NCI-H2196 treated with DMSO at 0.1 percent for 48 hours (cell line): ENCODE results near the gene NTM.
"Not testable (repeated sequence)": the region's sequence is repeated elsewhere in the genome, so short reads cannot be mapped to it uniquely, and the experiment has no call there.

ENCODE experiments used
- DNase-seq: peaks from one replicate; lab custom pipeline; 2025; ENCODE audit not compliant: unreplicated experiment; lab: John Stamatoyannopoulos, UW

Gene NTM

GRCh38 chr11:132358573-132358953 is 988.1 kb downstream of the NTM start:
- no peak for DNase-seq

DNA sequence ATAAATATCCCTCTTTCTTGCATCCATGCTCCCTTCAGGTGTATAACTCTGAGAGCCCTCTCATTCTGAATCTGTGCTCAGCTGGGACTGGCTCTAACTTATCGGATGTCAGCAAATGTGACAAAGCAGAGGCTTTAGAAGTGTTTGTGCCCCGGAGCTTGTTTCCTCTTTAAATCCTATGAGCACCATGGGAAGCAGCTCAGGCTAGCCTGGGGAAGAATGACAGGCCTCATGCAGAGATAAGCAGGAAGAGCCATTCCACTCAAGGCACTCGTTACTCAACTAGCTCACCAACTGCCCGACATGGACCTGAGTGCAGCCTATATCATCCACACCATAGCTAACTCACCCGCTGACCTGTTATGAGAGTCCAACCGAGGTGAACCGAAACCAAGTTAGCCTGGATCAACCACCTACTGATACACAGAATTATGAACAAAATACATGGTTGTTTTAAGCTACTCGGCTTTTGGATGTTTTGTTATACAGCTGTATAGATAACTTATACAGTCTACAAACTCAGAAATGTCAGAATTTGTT is 990.7 kb downstream of the NTM start:
- DNase-seq, result no peak

GRCh38 chr11:132365650-132366049 is 995.2 kb downstream of the NTM start:
- DNase-seq, result no peak

DNA sequence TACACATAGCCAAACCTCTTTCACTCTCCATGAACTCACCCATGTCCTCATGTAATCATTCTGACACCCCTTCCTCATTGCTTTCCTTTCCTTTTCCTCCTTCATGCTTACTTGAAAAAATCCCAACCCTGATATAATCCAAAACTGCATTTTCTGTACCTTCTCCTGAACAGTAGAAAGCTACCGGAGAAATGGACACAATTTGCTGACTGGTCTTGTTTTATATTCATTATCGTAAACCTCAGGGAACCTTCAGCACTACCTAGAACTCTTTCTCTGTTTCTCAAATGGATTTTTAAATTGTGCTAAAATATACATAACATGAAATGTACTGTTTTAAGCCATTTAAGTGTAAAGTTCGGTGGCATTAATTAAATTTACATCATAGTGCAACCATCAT is 996.9 kb downstream of the NTM start:
- DNase-seq, result no peak

DNA sequence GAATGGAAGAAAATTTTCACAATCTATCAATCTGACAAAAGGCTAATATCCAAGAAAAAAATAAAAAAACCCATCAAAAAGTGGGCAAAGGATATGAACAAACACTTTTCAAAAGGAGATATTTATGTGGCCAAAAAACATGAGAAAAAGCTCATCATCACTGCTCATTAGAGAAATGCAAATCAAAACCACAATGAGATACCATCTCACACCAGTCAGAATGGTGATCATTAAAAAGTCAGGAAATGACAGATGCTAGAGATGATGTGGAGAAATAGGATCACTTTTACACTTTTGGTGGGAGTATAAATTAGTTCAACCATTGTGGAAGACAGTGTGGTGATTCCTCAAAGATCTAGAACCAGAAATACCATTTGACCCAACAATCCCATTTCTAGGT is 999.7 kb downstream of the NTM start:
- not testable (repeated sequence) for DNase-seq

DNA sequence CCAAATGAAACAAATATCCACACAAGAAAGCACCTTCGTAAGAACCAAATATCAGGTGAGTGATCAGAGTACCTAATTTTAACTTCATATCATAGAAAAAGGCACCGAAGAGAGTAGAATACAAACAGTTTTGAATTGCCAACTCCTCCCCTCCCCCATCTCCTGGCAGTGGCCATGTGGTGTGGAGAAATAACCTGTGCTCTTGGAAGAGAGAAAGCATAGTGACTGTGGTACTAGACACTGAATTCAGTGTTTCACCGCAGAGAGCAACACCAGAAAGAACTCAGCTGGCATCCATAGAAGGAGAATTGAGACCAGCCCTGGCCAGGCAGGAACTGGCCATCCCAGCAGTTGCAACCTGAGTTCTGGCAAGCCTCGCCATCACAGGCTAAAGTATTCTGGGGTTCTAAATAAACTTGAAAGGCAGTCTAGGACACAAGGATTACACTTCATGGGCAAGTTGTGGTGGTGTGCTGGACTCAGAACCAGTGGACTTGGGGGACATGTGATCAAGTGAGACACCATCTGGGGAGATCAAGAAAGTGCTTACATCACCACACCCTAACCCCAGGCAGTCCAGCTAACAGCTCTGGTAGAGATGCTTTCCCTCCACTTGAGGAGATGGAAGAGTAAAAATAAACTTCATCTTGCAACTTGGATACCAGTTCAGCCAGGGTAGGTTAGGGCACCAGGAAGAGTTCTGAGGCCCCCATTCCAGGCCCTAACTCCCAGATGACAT is 1003.2 kb downstream of the NTM start:
- DNase-seq, result no peak

DNA sequence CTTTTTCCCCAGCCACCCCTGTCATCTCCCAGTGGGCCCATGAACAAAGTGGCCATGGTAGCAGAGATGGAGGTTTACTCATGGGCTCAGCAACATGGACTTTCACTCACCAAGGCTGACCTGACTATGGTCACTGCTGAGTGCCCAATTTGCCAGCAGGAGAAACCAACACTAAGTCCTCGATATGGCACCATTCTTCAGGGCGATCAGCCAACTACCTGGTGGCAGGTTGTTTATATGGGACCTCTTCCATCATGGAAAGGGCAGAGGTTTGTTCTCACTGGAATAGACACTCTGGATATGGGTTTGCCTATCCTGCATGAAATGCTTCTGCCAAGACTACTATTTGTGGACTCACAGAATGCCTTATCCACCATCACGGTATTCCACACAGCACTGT is 1009.1 kb downstream of the NTM start:
- no peak for DNase-seq
